Heart left ventricle (tissue), 16 donors: ENCODE results near the gene QSOX2. TPM values are rescaled to one million over a fixed set of nuclear protein-coding genes. Genes with fewer than 3 reads are reported as not detected.
A peak's percentile ranks its signal among the peaks of the same experiment; 100 is the strongest.

Source experiments
- ATAC-seq, 4 donors: fragments of 200-7000 bp; cut with Tn5 transposase; one replicate each; pipeline ENCODE4 v1.9.1; 2020 to 2022; ENCODE audit warnings: moderate library complexity in 4 of 4, mild to moderate bottlenecking in 3 of 4, moderate number of reproducible peaks in 1 of 4
- DNase-seq, 5 donors: peaks; one replicate each; pipeline ENCODE4 v3.0.0-alpha.2; 2020
- H3K27ac ChIP-seq, 12 donors: fragments of 200-600 bp; sonication (generic) in 4 of 12; one replicate each; pipeline versions ENCODE4 v1.5.0 to v1.8.0; 2016 to 2022; ENCODE audit warnings: mild to moderate bottlenecking in 2 of 12
- H3K27me3 ChIP-seq, 9 donors: fragments of 200-600 bp; sonication (generic) in 2 of 9; one replicate each; pipeline versions ENCODE4 v1.5.1 to v1.8.0; 2016 to 2022; ENCODE audit warnings: mild to moderate bottlenecking in 3 of 9
- H3K36me3 ChIP-seq, 9 donors: fragments of 200-600 bp; sonication (generic) in 2 of 9; one replicate each; pipeline versions ENCODE4 v1.5.0 to v1.8.0; 2018 to 2022; ENCODE audit warnings: mild to moderate bottlenecking in 2 of 9
- H3K4me1 ChIP-seq, 12 donors: fragments of 200-600 bp; sonication (generic) in 4 of 12; one replicate each; pipeline versions ENCODE4 v1.5.0 to v1.8.0; 2016 to 2022; ENCODE audit warnings: mild to moderate bottlenecking in 3 of 12
- H3K4me3 ChIP-seq, 12 donors: fragments of 200-600 bp; sonication (generic) in 4 of 12; one replicate each; pipeline versions ENCODE4 v1.5.0 to v1.8.0; 2017 to 2022; ENCODE audit warnings: mild to moderate bottlenecking in 9 of 12, moderate library complexity in 4 of 12
- H3K9me3 ChIP-seq, 12 donors: fragments of 200-600 bp; sonication (generic) in 4 of 12; one replicate each; pipeline versions ENCODE4 v1.5.0 to v1.8.0; 2016 to 2022; ENCODE audit warnings: mild to moderate bottlenecking in 1 of 12
- POLR2A ChIP-seq, 2 donors: fragments of 450-650 bp; IDR thresholded peaks; one replicate each; pipeline ENCODE4 v1.6.1; 2017; ENCODE audit warnings: antibody characterized with exemption in 2 of 2, mild to moderate bottlenecking in 2 of 2, moderate library complexity in 2 of 2
- WGBS, 4 donors: extraction: QIAGEN DNeasy Blood & Tissue Kit in 2 of 4; methylation state at CpG; one replicate each; pipeline versions ENCODE4 v1.1.5 to v1.1.7; 2013 to 2018; 5-methylcytosine and 5-hydroxymethylcytosine counted together
- intact Hi-C, 10 donors: fragments of 100-400 bp; cut with DNase I; formaldehyde crosslinking; loops; one replicate each; pipeline versions ENCODE4 v1.11.1 to v1.14.2; 2022
- polyA plus RNA-seq, 2 donors: library from polyadenylated mRNA; stranded (reverse); fragments of 200-250 nt; gene quantifications; one replicate each; pipeline ENCODE4 v1.2.3, GENCODE V29; 2013
- total RNA-seq, 9 donors: library from RNA; depleted of rRNA in 2 of 9; stranded (reverse); fragments of >200 nt in 2 of 9; fragmentation: NEBNext Ultra II Directional in 3 of 9; extraction: Animal tissue kit (Norgen Biotek cat#: 25700) in 3 of 9; gene quantifications; one replicate each; pipeline versions ENCODE4 v1.1.0 to v1.2.4, GENCODE V29; 2016 to 2023
- TF ChIP-seq, protein P1 (sequence below), 12 donors: fragments of 200-600 bp; sonication (generic) in 4 of 12; IDR thresholded peaks; one replicate each; pipeline versions ENCODE4 v1.5.0 to v1.8.0; 2018 to 2022; ENCODE audit warnings: antibody characterized with exemption in 12 of 12, mild to moderate bottlenecking in 5 of 12
- donor health status: ischemic (EF 13 %, LVEDD 7.1; RV severe dilation, severe dysfunction).
- donor health status: healthy with polysubstance abuse.
- donor health status: DM: no; HTN: yes; CAD: no.
- donor health status: DM: no; HTN: no; CAD: no.
- donor health status: ischemic (EF 25% LVEDD 6.9; RV normal size, moderate dysfunction).
- donor health status: ischemic (EF 25% LVEDD 5.7; RV mildly dilated, moderate dysfunction).
- donor health status: healthy.
- donor health status: DM: yes; HTN: yes; CAD: no.
- donor health status: ischemic (EF 35%, LVEDD 5.7; RV mildly dilated, moderate dysfunction).
- donor health status: nonischemic (EF 11% LVEDD 7.7; RV severe dilation, severe dysfunction).
- donor health status: DM: yes; HTN: yes; CAD: no.
- donor health status: PGD.
- donor health status: ischemic (EF 29% LVEDD 5.4; RV normal size, mild dysfunction).
- donor health status: nonischemic (EF 23%, LVEDD 6.1; RV moderate dilation, normal function).

Gene QSOX2
- total and polyA plus RNA-seq, 11 donors: 4.3 to 9.9 (median 5.9) TPM

DNA sequence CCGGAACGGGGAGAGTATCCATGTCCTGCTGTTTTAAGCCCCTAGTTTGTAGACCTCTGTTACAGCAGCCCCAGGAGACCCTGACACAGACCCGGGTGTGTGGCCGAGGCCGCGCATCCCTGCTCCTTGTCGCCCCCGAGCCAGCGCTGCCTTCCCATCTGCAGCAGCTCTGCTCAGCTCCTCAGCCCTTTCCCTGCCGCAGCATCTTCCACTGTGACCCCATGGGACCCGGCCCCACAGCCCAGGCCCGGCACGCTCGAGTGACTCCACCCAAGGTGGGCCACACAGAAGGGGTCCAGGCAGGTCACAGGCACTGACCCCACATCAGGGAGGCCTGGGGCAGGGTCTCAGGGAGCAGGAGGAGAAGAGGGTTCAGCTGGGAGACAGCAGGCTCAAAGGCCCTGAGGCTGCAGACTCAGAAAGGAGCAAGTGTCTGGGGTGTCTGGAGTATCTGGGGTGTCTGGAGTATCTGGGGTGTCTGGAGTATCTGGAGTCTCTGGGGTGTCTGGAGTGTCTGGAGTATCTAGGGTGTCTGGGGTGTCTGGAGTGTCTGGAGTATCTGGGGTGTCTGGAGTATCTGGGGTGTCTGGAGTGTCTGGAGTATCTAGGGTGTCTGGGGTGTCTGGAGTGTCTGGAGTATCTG, 71.8 kb downstream of the QSOX2 start:
- no peaks in the 10 kb centered on the region for H3K36me3 ChIP-seq
- no peaks in the 10 kb centered on the region for H3K4me1 ChIP-seq
- TF ChIP-seq POLR2A (IDR thresholded peaks at IDR 0.05): no peak
- TF ChIP-seq, protein P1, sequence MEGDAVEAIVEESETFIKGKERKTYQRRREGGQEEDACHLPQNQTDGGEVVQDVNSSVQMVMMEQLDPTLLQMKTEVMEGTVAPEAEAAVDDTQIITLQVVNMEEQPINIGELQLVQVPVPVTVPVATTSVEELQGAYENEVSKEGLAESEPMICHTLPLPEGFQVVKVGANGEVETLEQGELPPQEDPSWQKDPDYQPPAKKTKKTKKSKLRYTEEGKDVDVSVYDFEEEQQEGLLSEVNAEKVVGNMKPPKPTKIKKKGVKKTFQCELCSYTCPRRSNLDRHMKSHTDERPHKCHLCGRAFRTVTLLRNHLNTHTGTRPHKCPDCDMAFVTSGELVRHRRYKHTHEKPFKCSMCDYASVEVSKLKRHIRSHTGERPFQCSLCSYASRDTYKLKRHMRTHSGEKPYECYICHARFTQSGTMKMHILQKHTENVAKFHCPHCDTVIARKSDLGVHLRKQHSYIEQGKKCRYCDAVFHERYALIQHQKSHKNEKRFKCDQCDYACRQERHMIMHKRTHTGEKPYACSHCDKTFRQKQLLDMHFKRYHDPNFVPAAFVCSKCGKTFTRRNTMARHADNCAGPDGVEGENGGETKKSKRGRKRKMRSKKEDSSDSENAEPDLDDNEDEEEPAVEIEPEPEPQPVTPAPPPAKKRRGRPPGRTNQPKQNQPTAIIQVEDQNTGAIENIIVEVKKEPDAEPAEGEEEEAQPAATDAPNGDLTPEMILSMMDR (IDR thresholded peaks at IDR 0.05): no peak
- peaks cover 0 to 44% (median 14%) of the 10 kb centered on the region in 9 donors for H3K27me3 ChIP-seq
- H3K4me3 ChIP-seq: no peak overlapping the region
- 78 to 88% (median 86%) methylated on average over 12 to 14 of the region's 14 CpGs for WGBS, 4 donors
- ATAC-seq (no peak), DNase-seq (peak in 1 of 5 donors; percentile 29)
- intact Hi-C loops: loop anchor here in 3 of 10 donors (5.0 kb wide), 3 partner anchors 94 to 114 kb away; no protein-coding TSS in a partner anchor
- no peak overlapping the region for H3K27ac ChIP-seq
- no peaks in the 10 kb centered on the region for H3K9me3 ChIP-seq

DNA sequence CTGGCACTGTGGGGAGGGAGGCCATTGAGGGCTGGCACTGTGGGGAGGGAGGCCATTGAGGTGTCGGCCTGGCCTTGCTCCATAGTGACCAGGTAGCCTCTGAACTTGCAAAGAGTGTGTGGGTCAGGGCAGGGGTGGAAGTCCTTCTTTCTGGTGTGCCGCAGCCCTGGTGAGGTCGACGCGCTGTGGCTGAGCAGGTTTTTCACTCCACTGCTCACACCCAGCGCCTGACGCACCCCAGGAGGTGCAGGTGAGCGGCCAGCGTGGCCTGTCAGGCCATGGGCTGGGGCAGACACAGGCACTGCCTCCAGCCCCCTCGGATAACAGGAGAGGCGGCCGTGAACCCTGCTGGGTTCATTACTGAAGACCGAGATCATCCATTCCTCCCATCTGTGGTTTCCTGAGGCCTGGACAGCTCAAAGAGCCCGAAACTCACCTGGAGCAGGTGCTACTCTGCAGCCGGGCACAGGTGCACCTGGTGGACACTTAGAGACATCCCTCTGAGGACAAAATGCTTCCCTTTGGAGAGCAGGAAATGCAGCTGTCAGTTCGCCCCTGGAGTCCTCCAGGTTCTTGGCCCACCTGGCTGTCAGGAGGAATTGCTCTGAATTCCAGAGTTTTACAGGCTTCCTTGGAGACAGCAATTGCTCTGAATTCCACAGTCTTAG, 73.1 kb downstream of the QSOX2 start:
- peak in 2 of 5 donors; percentile 9 to 20 for DNase-seq
- H3K4me3 ChIP-seq: no peak overlapping the region
- H3K9me3 ChIP-seq: no peaks in the 10 kb centered on the region
- no peak overlapping the region for H3K27ac ChIP-seq
- no peak for TF ChIP-seq POLR2A (IDR thresholded peaks at IDR 0.05)
- TF ChIP-seq, protein P1 (IDR thresholded peaks at IDR 0.05): no peak
- H3K36me3 ChIP-seq: no peaks in the 10 kb centered on the region
- peaks cover 0 to 46% (median 14%) of the 10 kb centered on the region in 9 donors for H3K27me3 ChIP-seq
- intact Hi-C loops: loop anchor here in 3 of 10 donors (5.0 kb wide), 3 partner anchors 95 to 115 kb away; no protein-coding TSS in a partner anchor
- H3K4me1 ChIP-seq: no peaks in the 10 kb centered on the region
- ATAC-seq: no peak
- WGBS, 4 donors: 73 to 81% (median 76%) methylated on average over 11 to 16 of the region's 16 CpGs

DNA sequence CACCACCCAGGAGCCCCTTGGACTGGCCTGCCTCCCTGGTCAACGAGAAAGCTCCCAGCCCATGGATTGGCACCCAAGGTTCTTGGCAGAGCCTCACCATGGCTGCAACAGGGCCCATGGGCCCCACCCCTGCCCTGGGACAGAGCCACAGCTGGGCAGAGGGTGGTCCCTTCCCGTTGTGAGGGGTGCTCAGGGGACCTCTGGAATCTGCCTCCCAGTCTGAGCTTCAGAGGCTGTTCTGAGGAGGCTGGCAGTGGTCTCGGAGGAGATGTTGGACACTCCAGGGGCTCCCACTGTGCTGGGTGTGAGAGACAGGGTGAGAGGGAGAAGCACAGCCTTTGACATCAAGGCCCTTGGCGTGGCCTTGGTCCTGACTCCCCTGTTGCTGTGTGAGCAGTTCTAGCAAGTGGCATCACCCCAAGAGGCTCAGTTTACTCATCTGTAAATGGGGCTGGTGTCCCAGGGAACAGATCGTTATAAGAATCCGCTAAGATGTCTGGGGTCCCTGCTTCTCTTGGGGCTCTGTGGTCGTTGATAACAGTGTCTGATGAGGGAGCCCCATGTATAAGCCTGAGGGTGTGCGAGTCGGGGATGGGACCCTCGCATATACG, 73.7 kb downstream of the QSOX2 start:
- H3K4me3 ChIP-seq: no peak overlapping the region
- TF ChIP-seq, protein P1 (IDR thresholded peaks at IDR 0.05): no peak
- intact Hi-C loops: loop anchor here in 7 of 10 donors (2.0 to 5.0 kb wide), 5 partner anchors 95 to 115 kb away; no protein-coding TSS in a partner anchor
- DNase-seq (peak in 2 of 5 donors; percentile 9 to 25), ATAC-seq (no peak)
- WGBS, 4 donors: 71 to 72% (median 71%) methylated on average over 10 to 11 of the region's 11 CpGs
- peaks cover 0 to 46% (median 14%) of the 10 kb centered on the region in 9 donors for H3K27me3 ChIP-seq
- no peak overlapping the region for H3K27ac ChIP-seq
- no peaks in the 10 kb centered on the region for H3K36me3 ChIP-seq
- no peaks in the 10 kb centered on the region for H3K9me3 ChIP-seq
- H3K4me1 ChIP-seq: no peaks in the 10 kb centered on the region
